GM15510 (cell line): ENCODE results near the gene CAPN2.

Source experiments
- POLR2A ChIP-seq: IDR thresholded peaks from 3 replicates; pipeline ENCODE4 v1.6.1; 2011; ENCODE audit warnings: borderline replicate concordance; ENCODE audit not compliant: insufficient read length; ENCODE audit errors: extremely low read depth

CAPN2 gene

GRCh38 chr1:223684488-223684792 is 27.9 kb upstream of the CAPN2 start:
- TF ChIP-seq POLR2A, result no peak

GRCh38 chr1:223691121-223691520 is 21.2 kb upstream of the CAPN2 start:
- TF ChIP-seq POLR2A, result no peak

DNA sequence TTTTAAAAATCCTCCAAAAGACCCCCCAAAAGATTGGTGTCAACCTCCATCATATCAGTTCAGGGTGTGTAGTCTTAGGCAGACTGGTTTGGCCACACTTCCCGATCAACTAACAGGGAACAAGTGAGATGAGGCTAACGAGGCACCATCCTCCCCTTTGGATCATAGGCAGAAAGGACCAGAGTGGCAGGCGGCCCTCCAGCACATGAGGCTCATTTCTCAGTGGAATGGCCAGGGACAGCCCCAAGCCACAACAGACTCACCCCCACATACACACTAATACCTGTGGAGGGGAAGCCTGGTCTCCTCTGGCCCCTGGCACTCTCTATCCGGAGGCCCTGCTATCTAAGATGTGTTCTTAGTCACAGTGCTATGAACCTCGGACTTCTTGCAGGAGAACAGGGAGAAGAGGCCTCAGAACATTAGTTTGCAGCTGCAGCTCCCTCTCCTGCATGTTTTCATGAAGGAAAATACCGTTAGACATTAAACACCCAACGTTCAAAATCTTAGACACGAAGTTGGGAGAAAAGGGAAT is 17.3 kb upstream of the CAPN2 start:
- TF ChIP-seq POLR2A, result no peak

DNA sequence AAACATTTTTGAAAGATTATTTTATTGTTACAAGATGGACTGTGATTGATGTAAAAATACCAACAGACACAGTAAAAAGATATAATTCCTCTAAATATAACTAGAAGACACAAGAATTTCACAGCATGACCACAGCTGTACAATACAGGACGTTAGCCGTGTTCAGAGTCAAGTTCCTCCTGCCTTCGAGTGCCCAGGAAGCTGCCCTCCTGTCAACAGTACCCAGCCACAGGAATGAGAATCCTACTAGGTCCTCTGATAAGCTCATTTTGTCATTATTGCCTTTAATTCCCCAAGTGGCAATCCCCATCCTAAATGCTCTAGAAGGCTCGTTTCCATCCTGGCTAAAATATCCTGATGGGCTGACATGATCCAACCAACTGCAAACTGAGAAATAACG is 16.4 kb upstream of the CAPN2 start:
- TF ChIP-seq POLR2A, result no peak

DNA sequence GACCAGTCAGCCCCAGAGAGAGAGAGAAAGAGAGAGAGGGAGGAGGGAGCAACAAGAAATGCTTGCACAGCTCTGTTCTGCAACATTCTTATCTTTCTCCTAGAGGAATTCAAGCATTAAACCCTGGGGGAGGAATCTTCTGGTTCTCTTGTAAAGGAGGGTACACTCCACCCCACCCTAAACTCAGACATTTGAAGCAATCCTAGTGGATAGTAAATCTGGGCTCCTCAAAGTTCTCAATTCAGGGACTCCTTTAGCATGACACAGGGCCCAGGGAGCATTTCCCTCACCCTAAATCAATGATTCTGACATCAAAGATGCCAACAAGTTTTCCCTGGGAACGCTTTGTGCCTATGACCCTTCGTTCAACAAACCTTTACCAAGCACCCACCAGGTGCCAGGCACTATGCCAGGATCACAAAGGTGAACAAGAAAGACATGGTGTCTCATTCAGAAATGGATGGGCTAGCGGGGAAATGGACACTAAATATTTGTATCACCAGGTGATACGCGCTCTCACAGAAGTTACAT is 11.9 kb upstream of the CAPN2 start:
- TF ChIP-seq POLR2A, result no peak

GRCh38 chr1:223700942-223701637 is 11.2 kb upstream of the CAPN2 start:
- TF ChIP-seq POLR2A, result no peak

GRCh38 chr1:223702735-223703667 is 9.3 kb upstream of the CAPN2 start:
- TF ChIP-seq POLR2A, result no peak

DNA sequence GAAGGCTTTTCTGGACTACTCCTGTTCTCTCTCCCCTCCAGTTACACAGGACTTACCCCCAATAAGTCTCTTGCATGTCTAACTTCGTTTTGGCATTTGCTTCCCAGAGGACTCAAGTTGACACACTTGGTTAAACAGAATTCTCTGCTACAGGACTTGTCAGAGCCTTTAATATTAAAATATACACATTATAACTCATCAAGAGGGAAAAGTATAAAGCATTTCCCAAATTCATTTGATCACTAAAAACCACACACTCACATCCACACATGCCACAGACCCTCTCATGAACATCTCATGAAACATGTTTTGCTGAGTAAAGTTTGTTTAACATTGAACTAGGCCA is 8.7 kb upstream of the CAPN2 start:
- TF ChIP-seq POLR2A, result no peak

GRCh38 chr1:223704921-223705878 is 7.1 kb upstream of the CAPN2 start:
- no peak for TF ChIP-seq POLR2A

GRCh38 chr1:223706077-223706973 is 6.0 kb upstream of the CAPN2 start:
- no peak for TF ChIP-seq POLR2A

DNA sequence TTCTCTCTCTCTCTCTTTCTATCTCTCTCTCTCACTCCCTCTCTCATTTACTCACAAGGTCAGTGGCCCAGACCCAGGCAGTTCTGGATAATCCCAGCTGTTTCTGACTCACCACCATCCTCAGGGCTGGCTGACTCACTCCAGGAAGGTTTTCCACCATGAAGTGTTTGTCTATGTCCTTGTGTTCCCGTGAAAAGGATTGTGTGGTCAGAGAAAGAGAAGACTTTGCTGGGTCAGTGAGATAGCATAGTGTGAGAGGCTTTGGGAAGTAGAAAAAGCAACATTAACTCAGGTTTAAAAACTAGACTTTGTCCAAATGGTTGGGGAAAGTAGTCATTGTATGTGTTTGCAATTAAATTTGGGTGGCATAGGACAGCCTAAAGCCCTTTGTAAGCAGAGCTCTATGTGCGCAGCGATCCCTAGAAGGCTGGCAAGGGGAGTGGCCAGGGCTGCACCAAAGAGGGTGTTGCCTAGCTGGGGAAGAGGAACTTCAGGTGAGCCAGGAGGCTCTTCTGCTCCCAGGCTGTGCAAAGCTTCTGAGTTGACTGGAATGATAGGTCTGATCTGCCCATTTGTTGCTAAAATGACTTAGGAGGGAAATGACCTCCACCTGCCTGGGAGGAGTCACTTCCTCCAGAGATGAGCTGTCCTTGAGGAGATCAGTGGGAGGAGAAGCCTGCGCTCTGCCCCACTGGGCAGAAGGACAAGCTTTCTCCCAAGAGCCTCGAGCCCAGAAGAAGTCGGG is 4.9 kb upstream of the CAPN2 start:
- TF ChIP-seq POLR2A, result no peak

GRCh38 chr1:223708001-223708359 is 4.4 kb upstream of the CAPN2 start:
- no peak for TF ChIP-seq POLR2A
